ENCODE measurements around the gene PTGES3. TPM values are rescaled to one million over a fixed set of nuclear protein-coding genes. Genes with fewer than 3 reads are reported as not detected.

The PTGES3 gene

Small RNA genes within 50 kb of the gene (small RNA-seq; reads per million reads assigned to genes)
- not detected for gene RN7SL809P (ENCODE audit: low read depth)
- 296 reads per million, percentile 95 among the genes with 10 or more reads in this experiment for gene SNORD59A (ENCODE audit: low read depth)
